ENCODE data around the gene DTX1. TPM values are rescaled to one million over a fixed set of nuclear protein-coding genes. Genes with fewer than 3 reads are reported as not detected.

DTX1 gene
- total RNA-seq, 1 donor from 2014 or later, result 1.4 TPM

DNA sequence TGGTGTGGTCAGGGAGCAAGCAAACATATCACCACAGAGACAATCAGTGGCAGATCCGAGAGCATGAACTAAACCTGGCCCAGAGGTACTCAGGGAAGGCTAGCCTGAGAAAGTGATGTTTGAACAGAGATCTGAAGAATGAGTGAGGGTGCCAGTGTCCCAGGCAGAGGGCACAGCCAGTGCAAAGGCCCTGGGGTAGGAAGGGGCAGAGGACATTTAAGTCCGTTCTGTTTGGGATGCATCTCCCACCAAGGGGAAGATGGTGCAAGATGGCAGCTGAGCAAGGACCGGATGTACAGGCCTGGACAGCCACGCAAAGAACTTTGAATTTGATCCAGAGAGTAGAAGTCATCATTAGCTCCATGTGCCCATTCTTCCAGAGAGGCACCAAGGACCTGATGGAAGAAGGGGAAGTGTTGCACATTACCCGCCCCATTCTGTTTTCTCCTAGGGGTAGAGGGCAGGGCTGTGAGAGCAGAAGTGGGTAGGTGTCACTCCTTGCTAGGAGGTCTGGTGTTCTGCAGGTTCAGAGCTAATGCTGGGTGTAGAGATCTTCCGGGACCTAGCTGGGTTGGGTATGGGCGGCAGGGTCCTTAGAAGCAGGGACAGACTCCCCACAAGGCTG is 3.9 kb downstream of the DTX1 start:
- Mint-ChIP-seq H3K4me1 (no peaks in the 10 kb centered on the region), H3K27me3 (ENCODE audit: low read depth) (peaks cover 38% of the 10 kb centered on the region), H3K9me3 (no peaks in the 10 kb centered on the region), H3K27ac (no peak overlapping the region), H3K36me3 (no peaks in the 10 kb centered on the region), H3K4me3 (no peak overlapping the region)
- no peak for TF ChIP-seq CTCF (IDR thresholded peaks at IDR 0.05; ENCODE audit: unreplicated experiment)
- no peak for DNase-seq (ENCODE audit: low spot score in 2 of 2, unreplicated experiment in 2 of 2)

DNA sequence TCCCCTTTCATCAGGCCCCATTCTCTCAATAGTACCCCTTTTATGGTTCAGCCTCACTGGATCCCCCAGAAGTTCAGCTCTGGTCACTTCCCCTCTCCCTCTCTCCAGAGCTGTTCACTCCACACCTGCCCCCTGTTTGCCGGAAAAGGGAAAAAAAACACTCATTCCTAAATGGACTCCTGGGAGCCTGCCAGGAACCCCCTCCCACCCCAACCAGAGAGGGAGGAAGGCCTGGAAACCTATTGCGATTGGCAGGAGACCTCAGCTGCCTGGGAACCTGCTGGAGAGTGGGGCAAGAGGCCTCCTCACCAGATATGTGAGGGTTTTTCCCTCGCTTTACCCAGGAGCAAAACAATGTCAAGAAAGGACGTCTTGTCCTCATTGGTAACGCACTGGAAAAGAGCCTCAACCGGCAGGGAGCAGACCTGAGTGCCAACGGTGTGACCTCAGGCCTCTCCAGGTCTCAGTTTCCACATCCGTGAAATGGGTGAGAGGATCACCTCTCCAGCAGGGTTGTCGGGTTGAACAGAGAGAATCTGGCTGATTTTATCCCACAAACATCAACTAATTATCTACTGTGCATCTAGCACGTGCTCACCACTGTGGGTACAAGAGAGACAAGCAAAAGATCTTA is 4.6 kb downstream of the DTX1 start:
- Mint-ChIP-seq H3K9me3 (no peaks in the 10 kb centered on the region), H3K36me3 (no peaks in the 10 kb centered on the region), H3K4me1 (no peaks in the 10 kb centered on the region), H3K4me3 (no peak overlapping the region), H3K27ac (no peak overlapping the region), H3K27me3 (ENCODE audit: low read depth) (peaks cover 36% of the 10 kb centered on the region)
- no peak for DNase-seq (ENCODE audit: low spot score in 2 of 2, unreplicated experiment in 2 of 2)
- no peak for TF ChIP-seq CTCF (IDR thresholded peaks at IDR 0.05; ENCODE audit: unreplicated experiment)

DNA sequence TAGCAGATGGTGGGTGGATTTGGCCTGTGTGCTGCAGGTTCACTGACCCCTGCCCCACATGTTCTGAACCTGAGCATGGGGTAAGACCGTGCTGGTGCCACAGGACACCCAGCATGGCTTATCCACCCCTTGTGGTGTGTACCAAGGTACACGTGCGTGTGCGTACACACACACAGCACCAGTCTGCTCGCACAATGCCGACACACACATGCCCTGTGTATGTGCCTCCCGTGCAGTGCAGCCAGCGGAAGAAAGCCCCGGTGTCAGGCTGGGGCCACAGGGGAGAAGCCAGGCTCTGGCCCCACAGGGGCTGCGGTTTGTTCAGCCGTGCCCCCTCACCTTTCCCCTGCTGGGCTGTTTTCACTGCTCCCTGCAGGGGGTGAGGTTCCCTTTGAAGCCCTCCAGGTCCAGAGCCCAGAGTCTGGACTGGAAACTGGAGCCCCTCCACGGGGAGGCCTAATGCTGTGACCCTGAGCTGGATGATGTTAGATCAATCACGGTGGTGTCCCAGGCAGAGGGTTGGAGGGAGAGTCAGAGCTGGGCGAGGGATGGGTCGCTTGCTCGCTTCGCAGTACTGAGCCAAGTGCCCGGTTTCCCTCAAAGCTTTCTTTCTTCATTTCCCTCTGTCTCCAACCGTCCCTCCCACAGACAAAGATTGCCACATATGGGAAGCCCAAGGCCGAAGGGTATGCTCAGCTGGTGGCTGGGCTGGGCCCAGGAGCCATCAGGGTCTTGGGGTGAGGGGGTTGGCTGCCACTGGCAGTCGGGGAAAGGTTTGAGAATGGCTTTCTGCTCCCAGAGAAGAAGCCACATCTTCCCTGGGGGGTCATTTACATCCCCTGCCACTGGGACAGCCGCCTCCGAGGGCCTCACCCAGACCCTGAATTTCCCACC is 6.2 kb downstream of the DTX1 start:
- Mint-ChIP-seq H3K36me3 (no peaks in the 10 kb centered on the region), H3K4me1 (no peaks in the 10 kb centered on the region), H3K27ac (no peak overlapping the region), H3K4me3 (no peak overlapping the region), H3K27me3 (ENCODE audit: low read depth) (peaks cover 42% of the 10 kb centered on the region), H3K9me3 (no peaks in the 10 kb centered on the region)
- no peak for TF ChIP-seq CTCF (IDR thresholded peaks at IDR 0.05; ENCODE audit: unreplicated experiment)
- DNase-seq (ENCODE audit: low spot score in 2 of 2, unreplicated experiment in 2 of 2), result no peak

DNA sequence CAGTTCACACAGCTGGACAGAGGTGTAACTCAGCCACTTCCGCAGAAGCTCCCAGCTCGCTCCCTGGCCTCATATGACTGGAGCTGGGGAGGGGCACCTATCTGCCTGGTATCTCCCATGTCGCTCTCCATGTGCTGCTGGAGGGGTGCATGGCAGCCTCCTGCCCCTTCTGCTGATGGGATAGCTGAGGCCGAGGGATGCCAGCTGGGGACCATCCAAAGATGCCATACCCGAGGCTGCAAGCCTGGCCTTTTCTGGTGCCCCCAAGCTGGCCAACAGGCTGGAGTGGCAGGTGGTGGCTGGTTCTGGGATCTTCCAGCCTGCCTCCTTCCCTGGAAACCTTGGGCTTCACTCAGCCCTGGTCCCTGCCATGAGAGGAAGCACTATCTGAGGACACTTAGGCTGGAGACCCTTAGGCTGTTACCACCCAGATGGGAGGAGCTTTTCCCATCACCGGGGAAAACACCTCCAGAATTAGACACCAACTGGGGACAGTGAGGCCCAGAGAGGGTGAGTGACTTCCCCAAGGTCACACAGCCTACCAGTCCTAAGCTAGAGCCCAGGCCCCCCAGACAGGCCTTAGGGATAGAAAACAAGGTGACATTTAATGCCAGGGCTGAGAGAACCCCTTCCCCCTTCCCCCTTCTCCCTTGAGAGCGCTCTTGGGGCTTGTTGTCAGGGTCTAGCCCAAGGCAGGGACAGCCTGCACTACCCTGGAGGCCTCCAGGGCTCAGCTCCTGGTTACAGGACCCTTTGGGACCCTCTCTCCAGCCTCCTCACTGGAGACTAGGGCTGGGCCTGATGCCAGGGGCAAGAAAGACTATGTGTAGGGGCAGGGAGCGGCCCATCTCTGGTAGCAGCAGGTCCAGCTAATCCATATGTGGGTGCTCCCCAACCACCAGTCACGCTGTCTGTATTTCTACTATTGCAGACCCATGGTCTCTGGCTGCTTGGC is 7.1 kb downstream of the DTX1 start:
- TF ChIP-seq CTCF (IDR thresholded peaks at IDR 0.05; ENCODE audit: unreplicated experiment), result no peak

More for the DNA sequence above, 7.1 kb downstream of the DTX1 start:
- H3K4me3 Mint-ChIP-seq, result no peak overlapping the region
- H3K27me3 Mint-ChIP-seq (ENCODE audit: low read depth), result peaks cover 48% of the 10 kb centered on the region
- no peak overlapping the region for H3K27ac Mint-ChIP-seq
- no peaks in the 10 kb centered on the region for H3K9me3 Mint-ChIP-seq
- no peak for DNase-seq (ENCODE audit: low spot score in 2 of 2, unreplicated experiment in 2 of 2)
- no peaks in the 10 kb centered on the region for H3K36me3 Mint-ChIP-seq
- H3K4me1 Mint-ChIP-seq, result no peaks in the 10 kb centered on the region
